Measurements from ENCODE around the gene GRB2.

- no peak for TF ChIP-seq CTCF (IDR thresholded peaks at IDR 0.05; ENCODE audit: insufficient read depth, low read length, poor library complexity, severe bottlenecking)
- no peak for TF ChIP-seq EZH2phosphoT487 (conservative IDR thresholded peaks at IDR 0.05; ENCODE audit: low read length)
These were observed 118.3 kb downstream of the GRB2 start for GRCh38 chr17:75287221-75287620.

Measured in SU-DHL-6 (cell line).